ENCODE results near the gene SLAMF9.

The SLAMF9 gene

DNA sequence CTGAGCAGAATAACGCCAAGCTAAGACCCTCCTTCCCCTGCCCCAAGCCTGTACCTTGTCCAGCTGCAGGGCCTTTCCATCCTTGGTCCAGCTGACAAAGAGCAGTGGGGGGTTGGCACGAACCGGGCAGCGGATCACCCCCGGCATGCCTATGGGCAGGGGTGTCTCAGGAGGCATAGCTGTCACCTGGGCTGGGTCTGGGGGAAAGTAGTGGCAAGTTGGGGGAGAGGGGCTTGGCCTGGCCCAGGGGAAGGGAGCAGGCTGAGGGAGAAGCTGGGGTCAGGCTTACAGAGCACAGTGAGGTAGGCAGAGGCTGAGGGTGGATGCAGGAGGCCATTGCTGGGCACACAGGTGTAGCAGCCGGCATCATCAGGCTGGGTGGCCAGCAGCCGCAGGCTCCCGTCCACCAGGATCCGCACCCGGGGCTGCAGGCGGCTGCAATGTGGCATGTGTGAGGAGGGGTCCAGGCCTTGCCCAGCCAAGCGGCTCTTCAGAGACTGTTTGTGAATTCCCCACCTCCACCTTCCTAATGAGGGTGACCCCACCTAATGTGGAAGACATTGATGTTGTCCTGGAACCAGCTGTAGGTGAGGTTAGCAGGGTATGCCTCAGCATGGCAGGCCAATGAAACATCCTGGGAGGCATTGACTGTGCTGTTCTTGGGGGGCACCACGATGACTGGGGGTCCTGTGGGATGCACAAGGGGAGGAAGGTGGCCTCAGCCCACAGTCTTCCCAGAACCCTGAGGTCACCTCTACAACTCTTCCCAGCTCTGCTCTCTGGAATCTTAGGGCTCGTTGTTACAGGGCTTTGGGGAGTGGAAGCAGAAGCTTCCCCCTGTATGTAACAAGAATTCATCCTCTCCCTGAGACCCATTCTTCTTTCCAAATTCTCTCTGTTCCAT, 19.6 kb downstream of the SLAMF9 start:
- FAIRE-seq = no peak
- DNase-seq (ENCODE audit: low spot score) = no peak

GRCh38 chr1:159933347-159933746, 20.7 kb downstream of the SLAMF9 start:
- DNase-seq (ENCODE audit: low spot score) (no peak), FAIRE-seq (no peak)

- no peak for FAIRE-seq
- DNase-seq (ENCODE audit: low spot score) = peak; percentile 53
Observed at GRCh38 chr1:159932296-159933285, 21.4 kb downstream of the SLAMF9 start.

DNA sequence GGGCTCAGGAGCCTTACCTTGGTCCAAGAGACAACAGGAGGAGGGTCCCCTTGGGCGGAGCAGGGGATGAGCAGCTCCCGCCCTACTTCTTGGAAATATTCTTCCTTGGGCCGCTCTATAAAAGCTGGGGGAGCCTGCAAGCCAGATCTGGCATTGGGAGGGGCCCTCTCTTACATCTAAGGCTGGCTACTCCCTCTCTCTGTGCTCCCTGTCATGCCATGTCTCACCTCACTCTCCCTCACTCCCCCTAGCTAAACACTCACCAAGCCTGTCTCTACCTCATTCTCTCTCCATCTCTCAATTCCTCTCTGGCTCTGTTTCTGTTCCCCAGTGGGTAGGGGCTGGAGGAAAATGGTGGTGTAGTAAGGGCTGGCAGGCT, 22.3 kb downstream of the SLAMF9 start:
- DNase-seq (ENCODE audit: low spot score) (no peak), FAIRE-seq (no peak)

- FAIRE-seq (no peak), DNase-seq (ENCODE audit: low spot score) (no peak)
Observed at GRCh38 chr1:159931101-159931794, 22.8 kb downstream of the SLAMF9 start.

DNA sequence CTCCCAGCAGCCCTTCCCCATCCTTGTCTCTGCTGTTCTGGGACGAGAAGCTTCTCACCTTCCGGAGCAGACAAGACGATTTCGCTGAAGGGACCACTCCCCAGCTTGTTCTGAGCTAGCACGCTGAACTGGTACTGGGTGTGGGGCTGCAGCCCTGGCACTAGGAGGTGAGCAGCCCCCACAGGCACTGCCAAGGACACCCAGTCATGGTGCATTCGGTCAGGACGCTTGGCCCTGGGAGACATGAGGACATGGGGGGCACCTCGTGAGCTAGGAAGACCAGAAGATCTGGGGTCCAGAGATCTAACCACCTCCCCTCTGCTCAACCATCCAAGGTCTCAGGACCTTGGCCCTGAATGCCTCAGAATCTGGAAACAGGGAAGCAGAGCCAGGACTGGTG, 23.4 kb downstream of the SLAMF9 start:
- FAIRE-seq (no peak), DNase-seq (ENCODE audit: low spot score) (no peak)

DNA sequence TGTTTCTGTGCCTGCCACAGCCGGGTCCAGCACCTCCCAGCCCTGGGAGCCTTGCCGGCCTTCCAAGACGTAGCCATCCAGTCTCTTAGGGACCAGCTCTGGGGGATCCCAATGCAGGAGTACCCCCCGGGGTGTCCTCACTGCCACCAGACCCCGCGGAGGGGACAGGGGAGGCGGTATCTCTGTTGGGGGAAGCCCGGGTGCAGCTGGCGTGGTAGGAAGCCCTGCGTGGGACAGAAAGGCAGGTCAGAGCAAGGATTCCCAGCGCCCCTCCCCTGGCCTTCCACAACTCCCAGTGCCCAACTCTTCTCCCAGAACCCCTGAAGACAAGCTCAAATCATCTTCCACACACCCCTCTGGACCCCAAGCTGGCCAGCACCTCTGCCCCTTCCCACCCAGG, 23.8 kb downstream of the SLAMF9 start:
- no peak for DNase-seq (ENCODE audit: low spot score)
- no peak for FAIRE-seq

DNA sequence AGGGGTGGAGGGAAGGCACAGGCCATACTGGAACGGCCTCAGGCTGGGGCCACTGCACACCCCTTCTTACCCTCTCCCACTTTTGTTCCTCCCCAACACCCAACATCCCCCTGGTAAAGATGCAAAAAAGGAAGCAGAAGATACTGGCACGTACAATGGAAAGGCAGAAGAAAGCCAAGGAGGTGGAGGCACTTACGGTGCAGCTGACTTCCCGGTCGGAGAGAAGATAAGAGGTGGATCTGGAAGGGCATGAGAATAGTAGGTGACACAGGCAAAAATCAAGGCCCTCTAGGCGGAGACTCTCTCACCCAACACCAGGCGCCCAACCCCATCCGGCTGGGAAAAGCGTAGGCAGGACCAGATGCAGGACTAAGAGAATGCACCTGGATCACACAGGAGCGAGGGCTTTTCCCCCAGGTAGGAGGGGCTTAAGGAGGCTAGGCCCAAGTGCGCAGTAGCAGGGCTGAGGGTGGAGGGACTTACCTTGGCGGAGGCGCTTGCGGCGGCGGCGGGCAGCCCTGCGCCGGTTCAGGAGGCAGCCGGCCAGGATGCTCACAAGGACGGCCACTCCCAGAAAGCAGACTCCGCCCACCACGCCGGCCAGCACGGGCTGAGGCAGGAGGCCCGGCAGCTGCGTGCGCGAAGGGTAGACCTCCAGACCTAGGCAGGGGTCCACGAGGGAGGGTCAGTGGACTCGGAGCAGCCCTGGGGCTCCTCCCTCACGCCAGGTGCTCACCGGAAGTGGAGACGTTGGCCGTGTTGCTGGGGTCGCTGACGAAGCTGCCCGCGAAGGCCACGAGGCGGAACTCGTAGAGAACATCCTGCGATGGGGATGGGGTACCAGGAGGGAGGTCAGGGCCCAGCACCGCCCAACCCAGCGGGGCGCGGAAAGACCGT, 24.6 kb downstream of the SLAMF9 start:
- no peak for FAIRE-seq
- DNase-seq (ENCODE audit: low spot score) = no peak

DNA sequence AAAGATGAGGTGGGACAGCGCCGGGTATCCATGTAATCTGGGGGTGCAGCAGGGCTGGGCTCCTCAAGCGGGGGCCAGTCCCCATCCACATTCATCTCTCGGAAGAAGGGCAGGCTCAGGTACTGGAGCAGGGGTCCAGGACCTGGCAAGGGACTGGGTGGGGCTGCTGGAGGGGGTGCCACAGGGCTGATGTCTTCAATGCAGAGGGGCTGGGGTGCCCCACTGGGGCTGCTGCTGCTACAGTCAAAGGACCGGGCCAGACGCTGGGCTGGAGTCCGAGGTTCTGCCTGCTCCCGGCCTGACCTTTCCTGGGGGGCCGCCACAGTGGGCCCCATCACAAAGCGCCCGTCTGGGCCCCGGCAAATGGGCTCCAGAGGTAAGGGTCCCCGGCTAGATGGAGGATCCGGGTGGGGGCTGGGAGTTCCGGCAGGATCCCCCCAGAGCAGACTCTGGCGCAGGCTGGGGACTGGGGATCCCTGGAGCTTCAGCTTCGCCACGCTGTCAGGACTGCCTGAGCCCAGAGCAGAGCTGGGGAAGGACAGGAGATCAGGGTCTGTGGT, 25.5 kb downstream of the SLAMF9 start:
- no peak for FAIRE-seq
- DNase-seq (ENCODE audit: low spot score) = no peak

GRCh38 chr1:159927849-159928431, 26.1 kb downstream of the SLAMF9 start:
- no peak for DNase-seq (ENCODE audit: low spot score)
- FAIRE-seq = no peak

DNA sequence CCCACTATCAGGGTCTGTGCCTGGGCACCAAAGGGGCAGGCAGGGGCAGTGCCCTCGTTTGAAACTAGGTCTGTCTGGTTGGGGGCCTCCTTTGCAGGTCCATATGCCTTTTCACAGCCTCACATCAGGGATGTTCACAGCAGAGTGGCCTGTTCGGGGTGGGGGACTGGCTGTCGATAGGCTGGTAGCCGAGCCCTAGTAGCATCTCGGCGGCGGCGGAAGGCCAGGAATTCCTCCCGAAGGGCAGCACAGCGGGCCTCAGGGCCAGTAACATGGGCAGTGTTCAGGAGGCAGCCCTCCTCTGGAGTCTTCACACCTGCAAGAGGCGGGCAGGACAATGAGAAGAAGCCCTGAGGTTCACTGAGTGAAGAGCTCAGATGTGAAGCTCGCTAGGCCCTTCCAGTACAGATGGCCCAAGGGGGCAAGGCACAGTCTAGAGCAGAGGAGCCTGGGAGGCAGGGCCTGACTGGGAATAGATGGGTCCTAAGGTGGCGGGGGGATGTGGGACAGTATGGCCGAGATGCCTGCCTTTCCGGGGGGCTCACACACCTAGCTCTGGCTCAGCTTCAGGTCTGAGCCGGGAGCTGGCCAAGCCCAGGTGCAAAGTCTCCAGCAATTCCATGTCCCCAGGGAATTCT, 26.7 kb downstream of the SLAMF9 start:
- no peak for DNase-seq (ENCODE audit: low spot score)
- FAIRE-seq = no peak

GRCh38 chr1:159925719-159926078, 28.3 kb downstream of the SLAMF9 start:
- FAIRE-seq (no peak), DNase-seq (ENCODE audit: low spot score) (peak; percentile 68)

- peak; percentile 55 for FAIRE-seq
Observed at GRCh38 chr1:159924791-159925718, 29.0 kb downstream of the SLAMF9 start, which contains the start of gene TAGLN2. Gene TAGLN2, minus strand, starts transcription at chr1:159925507. Its CDS starts 4,998 bp downstream, at chr1:159920509.

GRCh38 chr1:159924025-159924790, 29.8 kb downstream of the SLAMF9 start:
- DNase-seq (ENCODE audit: low spot score) (peak; percentile 93), FAIRE-seq (no peak)

More at GRCh38 chr1:159924791-159925718, 29.0 kb downstream of the SLAMF9 start, which contains the start of gene TAGLN2:
- DNase-seq (ENCODE audit: low spot score) = peak; percentile 88

GRCh38 chr1:159923203-159924024, 30.6 kb downstream of the SLAMF9 start:
- peak; percentile 88 for DNase-seq (ENCODE audit: low spot score)
- FAIRE-seq = peak; percentile 75

DNA sequence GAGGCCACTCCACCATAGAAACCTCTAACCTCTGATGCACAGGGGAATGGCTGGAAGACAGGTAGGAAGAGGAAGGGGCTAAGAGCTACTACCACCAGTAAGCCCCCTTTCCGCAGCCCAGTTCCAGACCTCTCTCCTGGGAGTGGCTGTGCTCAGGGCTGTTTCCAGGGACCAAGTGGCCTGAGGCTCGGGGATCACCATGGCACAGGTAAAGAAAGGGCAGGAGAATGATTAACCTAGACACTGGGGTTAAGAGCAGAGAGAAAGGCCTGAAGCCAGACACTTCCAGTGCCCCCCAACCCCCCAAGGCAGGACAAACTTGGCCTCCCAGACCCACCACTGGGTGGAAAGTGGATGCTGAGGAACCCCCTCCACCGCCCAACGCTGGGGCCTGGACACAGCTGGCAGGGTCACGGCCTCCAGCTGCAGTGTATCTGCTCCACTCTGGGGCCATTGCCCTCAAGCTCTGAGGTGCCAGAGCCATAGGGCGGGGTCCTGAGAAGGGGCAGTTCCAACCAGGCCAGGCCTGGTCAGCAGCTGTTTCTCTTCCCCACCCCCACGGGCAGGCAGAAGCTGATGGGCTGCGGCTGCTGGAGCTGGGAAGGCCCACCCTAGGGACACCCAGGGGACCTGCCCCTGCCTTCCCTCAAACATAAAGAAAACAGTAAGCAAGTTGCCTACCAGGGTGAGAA, 31.4 kb downstream of the SLAMF9 start:
- DNase-seq (ENCODE audit: low spot score) (peak; percentile 36), FAIRE-seq (no peak)
